Peyer's patch (tissue), 4 donors: Measurements from ENCODE around the gene CMTM8.

Experiments used
- CTCF ChIP-seq, 6 experiments: fragments of 450-650 bp in 4 of 6; fragments of 200-600 bp in 2 of 6; sonication (generic) in 1 of 6; IDR thresholded peaks; one replicate each; pipeline ENCODE4 v1.5.1; 2017 to 2019; ENCODE audit warnings: antibody characterized with exemption in 6 of 6, mild to moderate bottlenecking in 3 of 6, moderate library complexity in 1 of 6
- POLR2A ChIP-seq, 2 donors: fragments of 450-650 bp; IDR thresholded peaks; one replicate each; pipeline ENCODE4 v1.5.1; 2017; ENCODE audit warnings: antibody characterized with exemption in 2 of 2, mild to moderate bottlenecking in 2 of 2, moderate library complexity in 2 of 2

DNA sequence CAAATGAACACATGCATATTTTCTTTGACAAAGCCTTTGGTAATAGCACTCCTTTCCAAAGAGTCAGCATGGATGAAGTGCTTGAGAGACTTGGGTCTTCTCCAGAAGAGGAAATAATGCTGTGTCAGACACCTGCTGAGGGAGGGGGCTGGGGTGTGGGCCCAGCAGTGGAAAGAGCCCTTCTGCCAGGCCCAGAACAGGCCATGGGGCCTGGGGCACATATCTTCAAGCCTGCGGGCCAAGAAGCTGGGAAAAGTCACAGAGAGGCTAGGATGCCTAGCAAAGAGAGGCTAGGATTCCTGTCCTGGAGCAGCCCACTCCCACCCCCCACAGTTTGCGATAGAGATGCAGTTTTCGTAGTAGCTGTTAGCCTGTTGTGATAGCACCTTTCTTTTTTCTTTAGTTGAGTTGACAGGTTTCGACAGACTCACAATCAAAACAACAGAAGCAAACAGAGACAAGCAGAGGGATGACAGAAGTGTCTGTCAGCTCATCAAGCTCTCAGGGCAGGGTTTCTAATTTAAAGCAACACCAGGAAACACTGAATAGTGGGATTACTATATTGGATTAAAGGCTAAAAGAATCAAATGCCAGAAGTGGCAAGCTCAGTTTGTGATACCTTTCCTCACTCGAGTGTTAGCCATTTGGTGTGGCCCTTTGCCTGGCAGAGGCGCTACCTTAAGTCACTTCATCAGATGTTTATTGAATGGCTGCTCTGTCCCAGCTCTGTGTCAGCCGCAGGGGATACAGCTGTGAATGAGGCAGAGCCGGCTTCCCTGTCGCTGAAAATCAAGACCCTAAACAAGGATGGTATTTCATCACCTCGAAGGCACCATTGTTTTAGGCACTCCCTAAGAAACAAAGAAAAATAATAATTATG, 172.1 kb downstream of the CMTM8 start:
- TF ChIP-seq CTCF (IDR thresholded peaks at IDR 0.05) (no peak), POLR2A (IDR thresholded peaks at IDR 0.05) (no peak)
